ENCODE measurements around the gene CRYBG1.
"Not testable (repeated sequence)": the region's sequence is repeated elsewhere in the genome, so short reads cannot be mapped to it uniquely, and the experiment has no call there.

Gene CRYBG1

DNA sequence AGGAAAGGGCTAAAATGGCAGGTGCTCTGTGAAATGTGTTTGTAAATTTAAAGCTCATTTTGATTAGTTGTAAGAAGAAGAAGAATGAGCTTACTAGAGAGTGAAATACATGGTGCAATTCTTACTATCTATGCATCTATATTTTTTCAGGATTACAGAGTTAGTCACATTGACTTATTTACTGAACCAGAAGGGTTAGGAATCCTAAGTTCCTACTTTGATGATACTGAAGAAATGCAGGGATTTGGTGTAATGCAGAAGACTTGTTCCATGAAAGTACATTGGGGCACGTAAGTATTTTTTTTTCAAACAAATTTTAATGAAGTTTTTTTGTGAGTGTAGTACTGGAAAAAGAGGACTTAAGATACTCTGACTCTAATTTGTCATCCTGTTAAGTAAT is 169.5 kb downstream of the CRYBG1 start:
- no peak for DNase-seq

DNA sequence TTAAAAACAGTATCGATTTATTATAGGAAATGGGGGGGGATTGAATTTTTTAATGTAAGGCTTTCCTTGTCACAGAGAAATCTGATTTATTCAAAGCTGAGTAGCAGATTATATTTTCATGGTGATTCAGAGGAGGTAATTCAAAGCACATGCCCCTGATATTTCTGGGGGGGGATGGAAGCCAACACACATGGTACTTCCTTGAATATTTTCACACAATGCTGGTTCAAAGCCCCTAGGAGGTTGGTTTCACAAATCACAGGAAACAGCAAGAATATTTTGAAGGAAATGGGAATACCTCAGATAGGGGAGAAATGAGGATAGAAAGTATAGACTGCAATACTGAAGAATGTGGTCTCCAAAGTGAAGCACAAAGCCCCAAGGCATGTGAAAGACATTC is 170.0 kb downstream of the CRYBG1 start:
- DNase-seq, result no peak
- intact Hi-C loops (cut with DNase I), result no loop called here

More for the DNA sequence above, 169.5 kb downstream of the CRYBG1 start:
- intact Hi-C loops (cut with DNase I), result no loop called here

DNA sequence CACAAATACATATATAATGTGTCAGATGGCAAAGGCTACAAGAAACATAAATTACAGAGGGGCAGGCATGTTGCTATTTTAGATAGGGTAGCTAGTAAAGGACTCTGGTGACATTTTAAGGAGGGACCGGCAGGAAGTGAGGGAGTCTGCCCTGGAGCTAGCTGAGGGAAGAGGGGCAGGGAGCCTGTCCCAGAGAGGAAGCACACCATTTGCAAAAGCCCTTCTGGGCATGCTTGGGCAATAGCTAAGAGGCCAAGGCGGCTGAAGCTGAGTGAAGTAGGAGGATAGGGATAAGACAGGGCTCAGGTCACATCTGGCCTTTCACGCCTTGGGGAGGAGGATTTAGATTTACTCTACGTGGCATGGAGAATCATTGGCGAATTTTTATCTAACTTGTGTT is 172.5 kb downstream of the CRYBG1 start:
- intact Hi-C loops (cut with DNase I), result no loop called here
- DNase-seq, result no peak

DNA sequence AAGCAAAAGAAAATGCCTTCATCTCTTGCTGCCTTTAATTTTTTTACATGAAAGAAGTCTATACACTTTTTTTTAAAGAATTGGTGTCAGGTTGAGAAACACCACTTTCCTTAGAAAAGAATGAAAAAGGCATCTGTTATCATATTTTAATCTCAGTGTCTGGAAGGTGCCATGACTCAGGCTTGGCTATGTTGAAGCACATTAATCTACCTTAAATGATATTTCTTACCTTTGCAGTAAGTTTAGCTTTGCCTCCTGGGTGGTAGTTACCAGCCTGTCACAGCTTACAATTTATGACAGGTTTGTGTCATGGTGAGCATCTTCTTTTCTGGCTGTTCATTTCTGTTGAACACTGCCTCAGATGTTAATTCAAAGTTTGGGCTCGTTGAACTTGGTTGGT is 173.5 kb downstream of the CRYBG1 start:
- no peak for DNase-seq
- intact Hi-C loops (cut with DNase I), result no loop called here

DNA sequence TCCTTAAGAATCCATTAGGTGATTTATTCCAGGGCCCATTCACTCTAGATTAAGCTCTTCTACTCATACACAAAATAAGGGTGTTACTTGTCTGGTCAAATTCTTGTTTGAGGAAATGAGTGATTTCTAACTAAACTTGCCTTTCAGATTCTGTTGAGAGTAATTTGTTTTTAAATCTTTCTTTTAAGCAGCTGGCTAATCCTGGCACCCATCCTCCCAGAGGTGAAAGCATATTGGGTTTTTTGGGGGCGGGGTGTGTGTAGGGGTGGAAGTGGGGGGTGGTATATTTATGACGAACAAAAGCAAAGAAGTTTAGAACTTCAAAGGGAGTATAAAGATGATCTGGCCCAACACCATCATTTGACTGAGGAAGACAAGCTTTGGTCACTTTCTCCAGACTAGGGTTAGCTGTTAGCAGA is 174.1 kb downstream of the CRYBG1 start:
- intact Hi-C loops (cut with DNase I), result no loop called here
- DNase-seq, result no peak

DNA sequence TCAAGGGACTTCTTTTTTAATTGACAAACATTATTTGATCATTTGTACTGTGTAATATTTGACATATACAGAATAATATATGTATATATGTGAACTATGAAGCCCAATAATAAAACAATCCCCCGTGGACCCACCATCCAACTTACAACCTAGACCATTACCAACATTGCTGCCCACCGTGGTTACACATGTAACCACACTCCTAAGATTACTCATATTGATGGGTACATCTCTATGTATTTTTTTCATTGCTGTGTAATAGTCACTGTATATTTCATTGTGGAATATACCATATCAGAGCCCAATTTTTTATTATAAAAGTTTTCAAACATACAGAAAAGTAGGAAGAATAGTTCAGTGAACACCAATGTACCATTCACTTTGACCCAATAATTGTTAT is 174.5 kb downstream of the CRYBG1 start:
- DNase-seq, result no peak
- intact Hi-C loops (cut with DNase I), result no loop called here

DNA sequence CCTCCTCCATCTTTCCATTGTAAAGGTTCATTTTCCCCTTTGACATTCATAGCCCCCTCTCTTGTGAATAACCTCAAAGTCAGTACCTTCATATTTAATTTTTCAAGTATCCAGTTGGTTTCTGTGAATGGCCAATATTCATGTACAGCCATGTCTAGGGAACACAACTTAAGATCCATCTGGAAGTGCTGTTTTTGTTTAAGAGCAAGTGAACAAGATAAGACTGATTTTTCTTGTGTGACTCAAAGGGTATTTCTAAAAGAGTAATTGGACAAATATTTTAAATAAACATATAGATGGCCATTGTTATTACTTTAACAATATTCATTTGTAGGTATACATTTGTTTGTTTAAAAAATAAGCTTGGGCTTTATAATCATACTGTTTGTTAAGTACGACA is 175.8 kb downstream of the CRYBG1 start:
- intact Hi-C loops (cut with DNase I), result no loop called here
- DNase-seq, result no peak

DNA sequence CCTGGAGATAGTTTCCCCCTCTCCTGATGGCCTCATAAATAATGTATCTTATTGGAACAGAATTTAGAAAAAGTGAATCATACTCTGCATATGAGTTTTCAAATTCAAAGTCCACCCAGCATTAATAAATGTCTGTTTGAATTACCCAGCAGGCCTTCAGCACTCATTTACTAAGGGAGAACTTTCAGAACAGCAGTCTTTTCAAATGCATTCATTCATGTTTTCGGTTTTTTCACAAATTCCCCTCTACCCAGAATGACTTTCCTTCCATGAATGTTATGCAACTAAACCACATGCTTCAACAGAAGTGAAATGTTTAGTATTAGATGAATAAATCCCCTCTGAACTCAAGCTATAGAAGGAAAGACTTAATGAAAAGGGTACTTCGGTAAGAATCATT is 176.3 kb downstream of the CRYBG1 start:
- no peak for DNase-seq

DNA sequence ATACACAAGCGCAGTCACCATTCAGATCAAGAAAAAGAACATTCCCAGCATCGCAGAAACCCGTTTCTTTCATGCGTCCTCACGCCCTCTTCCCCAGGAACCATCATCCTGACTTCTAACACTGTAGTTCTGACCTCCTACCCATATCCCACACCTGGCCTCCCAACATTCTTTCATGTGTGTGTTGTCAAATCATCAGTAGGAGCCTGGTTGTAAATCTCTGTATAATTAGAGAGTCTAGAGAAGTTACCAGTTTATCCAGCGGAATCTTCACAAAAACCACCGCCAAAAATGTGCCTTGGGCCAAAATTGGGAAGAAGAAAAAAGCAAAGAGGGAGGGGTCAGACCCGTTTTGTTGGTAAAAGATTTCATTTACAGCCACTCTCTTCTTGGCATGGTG is 177.1 kb downstream of the CRYBG1 start:
- no peak for DNase-seq
- intact Hi-C loops (cut with DNase I), result no loop called here

More for the DNA sequence above, 176.3 kb downstream of the CRYBG1 start:
- intact Hi-C loops (cut with DNase I), result no loop called here

DNA sequence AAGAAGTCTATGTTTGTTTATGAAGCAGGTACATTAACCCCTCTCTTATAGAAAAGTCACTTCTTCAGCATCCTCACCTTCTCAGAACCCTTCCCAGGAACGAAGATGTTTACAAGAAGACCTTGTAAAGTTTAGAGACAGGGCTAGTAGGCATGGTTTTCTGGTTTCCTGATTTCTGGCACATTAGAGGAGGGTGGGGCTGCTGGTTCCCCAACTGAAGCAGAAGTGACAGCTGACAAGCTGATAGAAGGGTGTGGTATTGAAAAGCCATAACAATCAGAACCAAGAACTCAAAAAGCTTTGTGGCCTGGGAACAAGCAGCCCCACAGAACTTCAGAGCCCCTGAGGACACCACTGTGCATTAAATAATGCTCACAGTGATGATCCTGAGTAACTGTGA is 177.6 kb downstream of the CRYBG1 start:
- no peak for DNase-seq
- intact Hi-C loops (cut with DNase I), result no loop called here

DNA sequence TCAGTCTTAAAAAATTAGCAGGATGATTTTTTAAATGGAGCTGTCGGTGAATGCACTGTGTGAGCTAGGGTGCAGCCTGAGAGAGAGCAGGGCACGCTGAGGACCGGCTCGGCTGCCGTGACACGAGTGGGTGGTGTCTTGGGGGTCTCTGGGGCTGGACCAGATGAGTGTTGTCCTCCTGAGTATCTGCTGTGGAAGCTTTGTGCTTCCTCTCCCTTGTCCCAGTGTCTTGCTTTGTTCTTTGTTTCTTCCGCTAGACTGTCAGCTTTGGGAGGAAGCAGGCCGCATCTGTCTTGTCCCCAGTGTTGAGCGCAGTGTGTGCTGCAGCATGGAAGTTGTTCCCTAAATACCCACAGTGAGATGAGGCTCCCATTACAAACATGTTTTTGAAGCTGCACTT is 179.4 kb downstream of the CRYBG1 start:
- intact Hi-C loops (cut with DNase I), result no loop called here
- DNase-seq, result peak in 11 of 42 donors; percentile 5 to 35 (median 12)

DNA sequence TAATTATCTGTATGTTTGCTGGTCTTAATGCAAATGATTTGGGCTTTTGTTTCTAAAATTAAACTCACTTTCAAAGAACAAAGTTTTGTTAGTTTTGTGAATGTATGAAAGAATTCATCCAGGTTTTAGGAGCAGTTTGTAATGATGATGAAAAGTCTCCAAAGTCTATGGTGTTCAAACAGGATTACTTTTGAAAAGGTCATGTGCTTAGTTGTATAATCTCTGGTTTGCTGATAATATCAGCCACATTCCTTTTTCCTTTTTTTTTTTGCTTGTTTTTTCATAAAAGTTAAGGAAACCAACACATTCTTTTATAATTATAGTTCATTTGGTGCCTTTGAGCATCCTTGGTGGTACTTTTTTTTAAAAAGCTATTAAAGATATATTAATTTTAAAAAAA is 179.9 kb downstream of the CRYBG1 start:
- intact Hi-C loops (cut with DNase I), result no loop called here
- no peak for DNase-seq

DNA sequence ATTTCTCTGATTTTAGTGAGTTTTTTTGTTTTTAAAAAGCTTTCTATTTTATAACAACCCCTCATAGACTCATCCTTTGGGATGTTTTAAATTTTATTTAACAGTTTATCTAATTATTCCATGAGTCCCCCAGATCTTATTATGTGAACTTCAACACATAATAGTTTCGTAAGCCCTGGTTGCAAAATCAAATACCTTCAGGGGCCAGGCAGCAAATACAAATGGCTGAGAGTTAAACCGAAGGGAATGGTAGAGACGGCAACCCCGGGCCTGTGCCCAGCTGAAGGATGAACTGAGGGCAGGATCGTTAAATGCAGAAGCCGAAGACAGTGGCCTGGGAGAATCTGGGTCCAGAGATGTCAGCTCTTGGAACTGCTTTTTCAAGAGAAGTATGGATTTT is 180.4 kb downstream of the CRYBG1 start:
- no peak for DNase-seq
- intact Hi-C loops (cut with DNase I), result no loop called here

DNA sequence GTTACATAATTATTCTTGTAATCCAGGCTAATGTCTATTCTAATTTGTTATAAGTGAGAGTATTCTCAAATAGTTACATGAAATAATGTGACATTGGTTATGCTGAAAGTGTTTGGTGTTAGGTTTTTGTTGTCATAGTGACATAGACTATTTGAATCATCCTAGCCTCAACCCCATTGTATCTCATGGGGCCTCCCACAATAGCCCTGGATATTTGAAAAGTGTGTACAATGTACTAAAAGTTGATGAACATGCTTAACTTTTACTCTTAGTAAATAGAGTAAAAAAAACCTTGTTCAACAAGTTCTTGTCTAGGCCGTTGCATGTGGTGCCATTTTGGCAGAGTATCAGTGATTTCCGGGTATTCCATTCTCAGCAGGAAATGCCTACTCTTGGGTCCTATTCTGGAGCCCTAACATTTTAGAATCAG is 185.8 kb downstream of the CRYBG1 start:
- no peak for DNase-seq
- intact Hi-C loops (cut with DNase I), result no loop called here

DNA sequence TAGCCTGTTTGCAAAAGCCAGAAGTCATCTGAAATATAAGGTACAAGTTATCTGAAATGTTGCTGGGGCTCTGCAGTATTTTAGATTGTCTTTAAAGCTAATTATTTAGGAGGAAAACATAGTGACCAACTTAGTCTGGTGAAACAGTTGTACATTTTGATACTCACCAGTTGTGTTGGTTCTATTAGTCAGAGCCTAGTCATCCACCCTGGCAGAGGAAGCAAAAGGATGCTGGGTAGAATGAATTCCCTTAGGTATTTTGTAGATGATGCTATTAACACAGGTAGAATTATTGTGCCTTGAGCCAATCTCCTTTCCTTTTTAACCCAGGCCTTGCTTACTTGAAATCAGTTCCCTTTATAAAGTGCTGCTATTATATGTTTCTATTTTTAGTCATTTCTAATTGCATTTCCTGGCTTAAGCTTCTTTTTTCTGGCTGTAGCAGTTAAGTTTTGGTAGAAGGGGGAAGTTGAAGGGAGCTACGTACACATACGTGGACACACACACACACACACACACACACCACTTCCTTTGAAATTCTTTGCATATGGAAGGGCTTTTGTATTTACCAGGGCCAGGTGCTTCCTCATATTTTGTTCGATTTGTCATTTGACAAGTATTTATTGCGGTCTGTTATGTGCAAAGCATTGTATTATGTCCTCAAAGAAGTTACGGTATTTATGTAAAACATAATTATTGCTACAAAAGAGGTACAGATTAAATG is 186.3 kb downstream of the CRYBG1 start:
- intact Hi-C loops (cut with DNase I), result no loop called here
- no peak for DNase-seq

DNA sequence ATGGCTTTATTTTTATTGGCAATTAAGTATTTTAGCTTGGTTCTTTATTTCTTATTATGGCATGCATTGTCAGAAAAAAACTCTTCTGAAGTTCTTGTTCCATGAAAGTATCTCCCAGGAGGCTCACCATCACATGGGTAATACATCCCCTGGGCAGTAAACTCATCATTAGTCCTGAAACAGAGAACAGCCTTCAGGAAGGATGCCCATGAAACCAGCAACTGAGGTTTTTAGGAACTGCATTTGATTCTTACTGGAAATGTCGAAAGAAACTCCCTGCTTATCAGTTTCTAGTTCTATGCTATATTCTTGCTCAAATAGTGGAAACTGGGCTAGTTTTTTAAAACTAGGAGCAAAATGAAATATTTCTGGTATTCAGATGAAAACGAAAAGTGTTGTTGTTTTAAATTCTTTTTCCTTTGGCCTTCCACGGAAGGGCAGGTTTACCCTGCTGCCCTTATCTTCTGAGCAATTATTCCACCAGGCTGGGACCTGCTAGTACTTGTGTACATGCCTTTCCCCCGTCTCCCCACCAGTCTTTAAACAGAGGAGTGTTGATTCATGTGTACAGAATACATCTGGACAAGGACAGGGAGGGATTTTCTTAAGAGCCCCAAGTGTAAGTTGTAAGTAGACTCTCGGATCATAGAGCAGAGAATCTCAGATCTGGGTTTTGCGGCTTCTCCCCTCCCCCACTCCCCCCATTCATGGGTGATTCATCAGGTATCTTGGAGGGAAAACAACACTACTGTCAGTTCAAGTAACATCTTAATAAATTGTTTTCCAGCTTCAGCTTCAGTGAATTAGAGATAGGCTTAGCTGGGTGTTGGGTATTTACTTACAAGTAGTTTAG is 187.3 kb downstream of the CRYBG1 start:
- DNase-seq, result no peak
- intact Hi-C loops (cut with DNase I), result no loop called here

DNA sequence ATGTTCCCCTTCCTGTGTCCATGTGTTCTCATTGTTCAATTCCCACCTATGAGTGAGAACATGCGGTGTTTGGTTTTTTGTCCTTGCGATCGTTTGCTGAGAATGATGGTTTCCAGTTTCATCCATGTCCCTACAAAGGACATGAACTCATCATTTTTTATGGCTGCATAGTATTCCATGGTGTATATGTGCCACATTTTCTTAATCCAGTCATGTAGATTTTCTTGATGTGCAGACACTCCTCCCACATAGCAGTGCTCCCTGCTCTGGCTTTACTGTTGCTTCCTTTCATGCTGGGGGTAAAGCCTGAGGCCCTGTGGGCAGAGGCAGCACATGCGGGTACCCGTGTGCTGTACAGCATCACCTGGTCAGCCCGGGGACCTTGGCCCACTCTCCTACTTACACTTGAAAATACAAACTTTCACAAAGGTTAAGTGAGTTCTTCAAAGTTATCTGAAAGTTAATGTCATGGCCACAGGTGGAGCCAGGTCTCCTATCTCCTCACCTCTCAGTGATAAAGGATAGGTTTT is 188.5 kb downstream of the CRYBG1 start:
- DNase-seq; intact Hi-C loops (cut with DNase I): not testable (repeated sequence)

DNA sequence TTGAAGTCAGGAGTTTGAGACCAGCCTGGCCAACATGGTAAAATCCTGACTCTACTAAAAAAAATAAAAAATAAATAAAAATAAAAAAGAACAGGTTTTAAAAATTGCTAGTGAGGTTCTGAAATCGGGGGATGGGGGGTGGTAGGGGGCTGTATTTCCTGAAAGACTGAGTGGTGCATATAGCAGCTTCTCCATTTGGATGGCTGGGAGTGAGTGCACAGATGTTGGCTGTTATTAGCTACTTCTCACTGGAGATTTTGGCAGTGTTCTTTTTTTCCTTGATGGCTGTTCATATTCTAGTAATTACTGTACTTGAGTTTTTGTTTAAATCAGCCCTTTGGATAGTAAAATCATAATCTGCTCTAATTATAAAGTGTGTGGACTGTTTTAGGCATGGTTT is 189.0 kb downstream of the CRYBG1 start:
- no peak for DNase-seq
- intact Hi-C loops (cut with DNase I), result no loop called here

DNA sequence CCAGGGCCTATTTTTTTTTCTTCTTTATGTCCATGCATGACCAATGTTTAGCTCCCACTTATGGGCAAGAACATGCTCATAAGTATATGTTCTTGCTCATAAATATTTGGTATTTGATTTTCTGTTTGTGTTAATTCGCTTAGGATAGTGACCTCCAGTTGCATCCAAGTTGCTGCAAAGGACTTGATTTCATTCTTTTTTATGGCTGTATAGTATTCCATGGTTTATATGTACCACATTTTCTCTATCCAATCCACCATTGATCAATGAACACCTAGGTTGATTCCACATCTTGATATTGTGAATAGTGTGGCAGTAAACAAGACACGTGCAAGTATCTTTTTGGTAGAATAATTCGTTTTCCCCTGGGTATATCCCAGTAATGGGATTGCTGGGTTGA is 190.6 kb downstream of the CRYBG1 start:
- intact Hi-C loops (cut with DNase I), result no loop called here
- DNase-seq, result no peak

DNA sequence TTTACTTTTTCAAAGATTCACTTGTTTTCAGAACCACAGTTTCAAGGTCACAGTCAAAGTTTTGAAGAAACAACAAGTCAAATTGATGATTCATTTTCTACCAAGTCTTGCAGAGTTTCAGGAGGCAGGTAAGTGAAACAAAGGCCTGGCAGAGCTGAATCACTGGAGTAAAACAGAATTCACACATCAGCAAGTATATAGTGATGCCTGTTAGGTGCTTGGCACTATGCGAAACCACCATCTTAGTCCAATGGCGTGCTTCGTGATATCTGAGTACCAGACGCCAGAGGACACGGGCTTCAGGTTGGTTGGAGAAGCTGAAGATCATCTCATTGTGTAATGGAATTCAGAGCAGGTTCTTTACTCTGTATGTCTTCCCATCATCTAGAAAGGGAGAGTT is 192.9 kb downstream of the CRYBG1 start:
- DNase-seq, result no peak
- intact Hi-C loops (cut with DNase I), result no loop called here

All from head of caudate nucleus (tissue), 42 donors.